COR-L47 (cell line): ENCODE data around the gene LRFN2.

Source experiments
- DNase-seq: peaks from one replicate; lab custom pipeline; 2025; lab: John Stamatoyannopoulos, UW

The LRFN2 gene

DNA sequence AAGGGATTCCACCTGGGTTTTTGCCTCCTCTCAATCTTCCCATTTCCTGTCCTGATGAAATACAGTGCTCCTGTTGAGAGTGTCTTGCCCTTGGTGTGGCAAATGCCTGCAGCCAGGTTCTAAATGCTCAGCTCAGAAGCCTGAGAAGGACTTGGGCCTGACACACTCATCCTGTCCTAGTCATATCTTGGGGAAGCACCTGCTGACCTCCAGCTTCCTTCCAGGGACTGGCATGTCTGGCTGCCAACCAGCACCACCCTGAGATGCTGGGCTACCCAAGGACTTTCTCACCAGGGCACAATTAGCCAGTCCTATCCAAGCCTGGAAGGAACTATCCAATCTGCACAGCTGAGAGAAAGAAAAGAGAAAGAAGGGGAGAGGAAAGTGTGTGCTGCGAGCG, 43.4 kb downstream of the LRFN2 start:
- no peak for DNase-seq

DNA sequence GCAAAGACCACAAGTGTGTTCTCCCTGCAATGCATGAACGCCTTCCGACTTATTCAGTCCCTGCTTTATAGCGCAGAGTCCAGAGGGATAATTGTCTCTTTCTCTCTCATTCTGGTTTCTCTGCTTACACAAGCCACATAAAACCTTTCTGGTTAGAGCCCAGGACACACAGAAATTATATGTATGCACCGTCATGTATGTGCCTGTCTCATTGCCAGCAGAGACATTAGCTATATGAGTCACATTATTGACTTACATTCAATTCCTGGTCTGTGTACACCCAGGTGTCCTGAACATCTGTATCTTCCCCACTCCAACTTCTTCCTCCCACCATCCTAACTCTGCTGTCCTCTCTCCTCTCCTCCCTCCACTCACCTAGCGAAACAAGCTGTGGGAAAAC, 44.0 kb downstream of the LRFN2 start:
- DNase-seq, result no peak

DNA sequence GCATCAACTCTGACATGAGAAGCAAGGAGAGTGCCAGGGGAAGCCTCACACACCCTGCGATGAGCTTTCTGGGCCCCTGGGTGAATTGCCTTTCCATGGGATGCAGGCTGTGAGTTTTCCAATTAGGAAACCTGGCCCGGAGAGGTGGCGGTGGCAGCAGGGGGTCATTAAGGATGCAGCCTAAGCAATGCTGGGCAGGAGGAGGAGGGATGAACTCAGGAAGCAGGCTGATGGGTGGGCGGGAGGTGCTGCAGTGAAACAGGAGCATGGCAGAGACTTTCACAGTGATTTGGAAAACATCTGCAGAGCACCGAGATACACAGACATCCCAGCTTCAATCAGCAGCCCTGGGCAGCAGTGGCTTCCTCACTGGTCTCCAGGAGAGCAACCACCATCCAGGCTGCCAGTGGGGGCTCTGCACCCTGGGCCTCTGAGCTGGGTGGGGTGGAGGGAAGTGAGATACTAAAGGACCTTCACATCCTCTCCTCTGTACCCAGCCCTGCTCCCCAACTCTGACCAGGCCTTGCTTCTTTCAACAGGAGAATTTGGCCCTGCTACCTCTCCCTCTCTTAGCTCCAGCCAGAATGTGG, 44.9 kb downstream of the LRFN2 start:
- no peak for DNase-seq

DNA sequence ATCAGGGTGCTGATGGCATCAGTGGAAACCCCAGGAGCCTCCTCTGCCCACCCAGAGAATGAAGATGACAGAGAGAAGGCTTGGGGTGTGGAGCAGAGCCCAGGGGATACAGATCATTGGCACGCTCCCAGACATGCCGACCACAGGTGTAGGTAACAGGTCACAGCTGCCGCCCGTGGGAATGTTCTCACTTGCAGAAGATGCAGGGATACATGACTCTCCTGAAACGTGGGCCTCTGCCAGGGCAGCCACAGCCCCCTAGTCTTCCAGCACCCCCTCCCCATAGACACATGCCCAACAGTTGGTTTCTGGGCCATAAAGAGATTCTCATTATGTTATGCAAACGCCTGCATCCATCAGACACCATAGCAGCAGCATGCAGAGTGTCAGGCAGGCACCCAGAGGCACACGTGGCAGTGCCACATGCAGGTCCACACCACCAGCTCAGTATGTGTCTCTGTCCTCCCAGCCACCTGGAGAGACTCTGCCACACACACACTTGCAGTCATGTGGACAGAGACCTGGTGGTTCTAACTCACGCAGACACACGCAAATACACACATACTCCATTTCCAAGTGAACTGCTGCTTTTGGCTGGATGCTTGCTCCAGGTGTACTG, 45.5 kb downstream of the LRFN2 start:
- no peak for DNase-seq

DNA sequence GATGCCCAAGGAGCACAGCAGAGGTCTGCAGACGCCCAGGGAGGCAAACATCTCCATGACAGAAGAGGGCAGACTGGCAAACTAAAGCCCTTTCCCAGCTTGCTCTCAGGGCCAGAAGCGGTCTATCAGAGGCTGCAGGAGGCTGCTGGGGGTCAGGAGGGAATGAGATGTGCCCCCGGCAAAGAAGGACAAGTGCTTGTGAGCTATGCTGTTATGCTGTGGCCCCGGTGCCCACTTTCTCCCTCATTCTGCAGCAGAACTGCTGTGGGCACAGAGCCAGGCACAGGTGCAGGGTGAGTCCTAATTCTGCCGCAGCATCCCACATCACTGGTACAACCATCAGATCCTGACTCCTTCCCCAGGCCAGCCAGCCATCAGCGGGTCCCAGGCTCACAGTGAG, 46.4 kb downstream of the LRFN2 start:
- no peak for DNase-seq

DNA sequence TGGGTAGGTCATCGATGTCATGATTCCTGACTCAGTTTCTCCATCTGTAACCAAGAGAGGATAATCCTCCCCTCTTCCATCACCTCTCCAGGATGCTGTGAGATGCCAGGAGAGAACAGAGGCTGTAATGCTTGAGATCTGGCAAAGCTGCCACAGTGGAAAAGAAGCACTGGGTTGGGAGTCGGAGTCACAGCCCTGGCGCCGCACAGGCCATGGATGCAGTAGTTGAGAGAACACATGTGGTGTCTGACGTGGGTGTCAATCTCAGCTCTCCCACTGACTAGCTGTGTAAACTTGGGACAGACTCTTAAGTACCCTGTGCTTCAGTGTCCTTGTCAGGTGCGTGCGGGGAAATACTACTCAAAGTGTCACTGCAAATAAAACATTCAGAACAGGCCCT, 47.3 kb downstream of the LRFN2 start:
- DNase-seq, result no peak

DNA sequence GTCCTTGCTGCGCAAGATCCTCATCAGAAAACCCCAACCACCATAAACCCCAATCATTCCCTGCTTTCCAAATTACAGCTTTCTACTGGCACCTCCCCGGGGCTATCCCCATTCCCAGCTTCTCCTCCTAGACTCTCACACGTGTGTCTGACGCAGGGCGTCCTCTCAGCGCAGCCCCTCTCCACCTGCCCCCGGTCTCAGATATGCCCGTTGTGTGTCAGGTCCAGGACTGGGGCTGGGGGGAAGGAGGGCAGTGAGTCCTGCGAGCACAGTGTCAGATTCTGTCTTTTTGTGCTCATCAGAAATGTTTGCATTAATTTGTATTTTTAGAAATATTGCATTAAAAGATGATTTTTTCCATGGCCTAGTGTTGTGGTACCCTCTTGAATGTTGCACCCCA, 48.6 kb downstream of the LRFN2 start:
- no peak for DNase-seq

DNA sequence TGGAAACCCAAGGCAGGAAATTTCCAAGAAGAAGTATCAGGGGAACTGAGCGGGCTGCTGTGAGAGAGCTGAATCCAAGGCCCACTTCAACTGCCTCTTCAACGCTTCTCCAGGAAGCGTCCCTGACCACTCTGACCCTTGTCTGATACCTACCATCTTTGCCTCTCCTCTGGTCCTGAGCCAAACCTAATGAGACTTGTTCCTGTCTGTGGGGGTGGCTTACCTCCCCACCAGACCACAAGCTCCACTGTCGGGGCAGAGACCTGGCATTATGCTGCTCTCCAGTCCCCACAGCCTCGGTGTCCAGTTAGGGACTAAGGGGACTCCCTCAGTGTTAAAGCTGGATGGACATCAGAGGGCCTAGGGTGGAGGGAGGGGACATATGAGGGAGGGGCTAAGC, 49.7 kb downstream of the LRFN2 start:
- DNase-seq, result no peak

DNA sequence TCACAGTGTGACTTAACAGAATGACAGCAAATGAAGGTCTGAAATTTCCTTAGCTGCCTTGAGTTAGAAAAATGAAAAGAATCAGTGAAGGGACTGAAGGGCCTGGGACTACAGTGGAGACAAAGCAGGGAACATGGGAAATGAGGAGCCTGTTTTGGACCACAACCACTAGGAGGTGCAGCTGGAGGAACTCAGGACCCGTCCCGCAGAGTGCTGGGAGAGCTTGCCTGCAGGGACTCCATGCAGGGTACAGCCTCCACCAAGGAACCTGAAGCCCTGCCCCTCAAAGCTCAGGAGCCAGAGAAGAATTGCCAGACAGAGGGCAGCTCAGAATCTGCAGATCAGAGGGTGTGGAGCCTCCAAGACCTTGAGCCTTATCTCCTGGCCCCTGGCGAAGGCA, 50.7 kb downstream of the LRFN2 start:
- no peak for DNase-seq

DNA sequence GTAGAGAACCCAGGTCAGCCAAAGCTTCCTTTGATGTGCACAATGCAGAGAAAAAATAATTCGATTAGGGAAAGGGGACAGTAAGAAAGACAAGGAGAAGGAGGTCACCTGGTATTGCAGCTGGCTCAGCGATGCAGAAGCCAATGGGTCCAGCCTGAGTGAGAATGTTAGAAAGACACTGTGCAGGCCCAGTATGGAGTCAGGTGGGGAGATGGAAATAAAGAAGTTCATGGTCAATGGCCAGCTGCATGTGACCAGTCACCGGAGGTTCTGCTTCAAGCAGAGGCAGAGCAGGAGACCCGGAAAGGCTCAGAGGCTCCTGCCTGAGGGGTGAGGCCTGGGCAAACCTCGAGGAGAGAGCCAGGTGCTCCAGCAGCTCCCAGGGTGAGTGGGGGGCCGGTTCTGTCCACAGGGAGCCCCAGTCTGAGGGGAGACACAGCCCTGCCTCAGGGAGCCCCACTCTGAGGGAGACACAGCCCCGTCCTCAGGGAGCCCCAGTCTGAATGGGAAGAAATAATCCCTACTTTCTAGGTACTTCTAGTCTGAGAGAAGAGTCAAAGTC, 51.3 kb downstream of the LRFN2 start:
- no peak for DNase-seq

DNA sequence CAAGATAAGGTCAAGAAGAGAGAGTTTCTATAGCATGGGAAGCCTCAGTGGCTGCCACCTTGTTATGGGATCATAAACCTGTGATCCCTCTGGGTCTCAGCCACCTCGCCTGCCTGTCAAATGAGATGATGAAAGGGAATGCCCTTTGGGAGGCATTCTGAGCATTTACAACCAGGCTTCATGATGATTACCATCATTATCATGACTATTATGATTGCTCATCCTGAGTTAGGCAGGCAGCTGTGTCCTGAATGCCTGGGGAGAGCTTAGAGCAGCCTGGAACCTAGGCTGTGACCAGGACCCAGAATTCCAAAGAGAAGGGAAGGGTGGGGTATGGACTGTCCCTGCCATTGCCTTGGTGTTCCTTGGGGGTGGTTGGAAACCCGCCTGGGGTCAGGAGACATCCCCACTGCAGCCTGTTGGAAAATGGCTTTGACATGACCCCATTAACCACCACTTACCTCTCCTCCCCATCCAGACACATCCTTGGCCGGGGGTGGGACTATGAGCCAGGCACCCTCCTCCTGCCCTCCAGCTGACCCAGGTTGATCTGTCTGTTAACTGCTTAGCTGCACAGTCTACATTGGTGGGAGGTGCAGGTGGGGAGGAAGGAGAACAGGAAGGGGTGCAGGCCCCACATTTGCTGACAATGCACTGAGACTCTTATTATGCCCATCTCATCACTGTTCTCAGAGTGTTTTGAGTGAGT, 51.9 kb downstream of the LRFN2 start:
- DNase-seq, result peak; percentile 22

DNA sequence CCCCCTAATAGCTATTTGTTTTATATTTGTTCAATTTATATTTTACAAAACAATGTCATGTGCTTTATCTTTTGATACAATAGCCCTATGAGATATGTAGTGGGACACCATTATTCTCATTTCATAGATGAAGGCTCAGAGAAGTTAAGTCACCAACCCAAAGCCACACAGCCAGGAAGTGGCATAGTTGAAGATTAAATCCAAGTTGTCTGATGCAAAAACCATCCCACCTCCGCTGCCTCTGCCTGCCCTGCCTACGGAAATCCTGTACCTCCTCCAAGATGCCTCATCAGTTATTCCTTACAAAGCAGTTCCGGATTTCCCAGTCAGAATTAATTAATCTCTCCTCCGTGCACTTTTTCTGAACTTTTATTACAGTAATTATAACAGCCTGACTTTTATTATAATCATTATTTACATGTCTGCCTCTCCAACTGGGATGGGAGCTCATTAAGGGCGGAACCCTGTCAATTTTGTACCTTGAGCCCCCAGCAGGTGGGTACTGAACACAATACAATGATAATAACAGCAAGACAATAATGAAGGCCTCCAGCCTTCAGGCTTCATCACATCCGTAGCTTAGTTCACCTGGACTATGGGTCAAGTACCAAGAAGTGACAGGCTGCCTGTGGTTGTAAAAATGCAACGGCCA, 54.7 kb downstream of the LRFN2 start:
- DNase-seq, result peak; percentile 85

DNA sequence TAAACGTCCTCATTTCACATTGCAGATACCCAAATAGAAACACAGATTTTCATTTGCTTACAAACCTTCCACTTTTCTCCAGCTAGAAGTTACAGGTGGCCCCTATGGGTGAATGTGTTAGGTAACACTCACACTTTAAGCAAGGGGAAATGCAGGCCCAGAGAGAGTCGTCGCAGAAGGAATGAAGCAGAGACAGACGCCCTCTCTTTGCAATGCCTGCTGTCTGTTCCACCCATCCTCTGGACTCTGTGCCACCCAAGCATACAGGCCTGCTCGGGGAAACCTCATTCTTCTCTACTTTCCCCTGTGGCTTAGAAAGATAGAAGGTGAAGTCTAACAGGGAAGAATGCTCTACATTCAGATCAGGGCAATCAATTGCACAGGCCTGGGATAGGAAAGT, 57.2 kb downstream of the LRFN2 start:
- DNase-seq, result no peak

DNA sequence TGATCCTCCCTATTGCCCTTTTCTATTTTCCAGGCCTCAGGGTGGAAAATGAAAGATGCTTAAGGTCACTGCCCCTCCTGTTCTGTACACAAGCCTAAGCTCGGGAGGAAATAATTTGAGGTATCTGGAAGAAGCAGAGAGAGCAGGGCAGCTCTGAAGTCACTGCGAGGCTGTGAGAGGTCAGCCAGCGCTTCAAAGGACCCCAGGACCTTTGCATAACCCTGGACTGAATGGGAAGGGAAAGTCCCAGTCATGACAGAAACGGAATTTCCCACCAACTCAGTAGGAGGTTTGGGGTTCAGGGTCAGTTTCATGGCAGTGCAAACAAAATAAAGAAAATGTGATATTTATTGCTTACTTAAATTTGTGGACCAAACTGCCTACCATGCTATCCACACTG, 58.1 kb downstream of the LRFN2 start:
- no peak for DNase-seq

DNA sequence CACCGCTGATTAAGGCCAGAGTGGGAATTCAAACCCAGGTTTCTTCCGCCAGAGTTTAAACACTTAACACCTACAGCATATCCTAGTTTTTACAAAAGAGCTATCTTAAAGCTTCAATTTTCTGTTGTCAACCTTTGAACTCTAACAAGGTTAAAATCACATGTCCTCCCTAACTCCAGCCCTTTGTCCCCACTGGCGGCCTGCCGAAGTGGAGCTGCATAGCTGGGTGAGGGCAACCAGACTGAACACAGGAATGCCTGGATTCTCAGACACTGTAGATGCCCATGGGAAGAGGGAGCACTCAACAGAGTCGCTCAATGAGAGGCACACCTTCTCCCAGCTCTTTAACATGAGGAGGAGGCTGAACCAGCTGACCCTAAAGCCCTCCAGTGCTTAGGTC, 59.1 kb downstream of the LRFN2 start:
- no peak for DNase-seq

DNA sequence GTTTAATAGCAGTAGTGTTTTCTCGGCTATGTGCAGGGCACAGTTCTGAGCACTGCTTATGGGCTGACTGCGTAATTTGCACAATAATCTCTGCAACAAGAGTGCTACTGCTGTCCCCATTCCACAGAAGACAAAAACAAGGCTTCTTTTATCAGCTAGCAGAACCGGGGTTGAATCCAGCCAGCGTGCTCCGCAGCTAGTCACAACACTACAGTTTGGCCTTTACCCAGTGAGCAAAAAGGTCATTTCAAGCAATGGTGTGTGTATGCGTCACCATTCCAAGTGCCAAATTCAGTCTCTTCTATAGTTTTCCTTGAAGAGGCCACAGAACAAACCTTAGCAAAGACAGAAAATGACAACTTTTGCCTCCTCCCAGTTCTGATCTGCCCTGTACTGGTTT, 61.1 kb downstream of the LRFN2 start:
- DNase-seq, result no peak

DNA sequence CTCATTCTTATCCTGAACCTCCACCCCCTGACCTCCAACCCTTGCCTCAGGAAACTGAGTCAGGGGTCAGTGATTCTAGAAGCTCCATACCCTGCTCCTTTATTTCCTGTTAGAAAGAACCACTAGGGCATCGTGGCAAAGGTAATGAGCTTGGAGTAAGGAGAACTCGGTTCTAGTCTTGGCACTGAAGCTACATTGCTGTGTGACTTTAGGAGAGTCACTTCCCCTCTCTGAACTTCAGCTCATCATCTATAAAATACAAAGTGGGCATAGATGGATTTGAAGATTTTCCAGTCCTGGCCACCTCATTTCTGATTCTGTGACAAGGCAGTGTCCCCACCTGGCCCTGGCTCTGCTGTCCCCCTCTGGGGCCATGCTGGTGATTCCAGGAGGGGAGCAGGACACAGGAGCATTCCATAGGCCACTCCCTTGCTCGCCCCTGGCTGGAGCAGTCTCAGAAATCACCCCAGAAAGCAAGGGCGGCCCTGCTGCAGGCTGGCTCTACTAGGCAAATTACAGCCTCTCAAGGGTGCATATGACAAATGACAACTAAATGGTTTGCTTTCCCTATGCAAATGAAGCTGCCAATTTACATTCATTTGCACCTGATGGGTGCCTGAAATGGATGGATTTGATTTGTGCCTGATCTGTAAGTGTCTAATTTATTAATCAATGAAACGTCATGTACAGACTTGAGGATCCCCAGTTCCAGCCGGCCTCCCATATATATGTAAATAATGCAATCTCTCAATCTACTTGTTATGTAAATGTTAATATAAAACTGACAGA, 62.2 kb downstream of the LRFN2 start:
- no peak for DNase-seq

DNA sequence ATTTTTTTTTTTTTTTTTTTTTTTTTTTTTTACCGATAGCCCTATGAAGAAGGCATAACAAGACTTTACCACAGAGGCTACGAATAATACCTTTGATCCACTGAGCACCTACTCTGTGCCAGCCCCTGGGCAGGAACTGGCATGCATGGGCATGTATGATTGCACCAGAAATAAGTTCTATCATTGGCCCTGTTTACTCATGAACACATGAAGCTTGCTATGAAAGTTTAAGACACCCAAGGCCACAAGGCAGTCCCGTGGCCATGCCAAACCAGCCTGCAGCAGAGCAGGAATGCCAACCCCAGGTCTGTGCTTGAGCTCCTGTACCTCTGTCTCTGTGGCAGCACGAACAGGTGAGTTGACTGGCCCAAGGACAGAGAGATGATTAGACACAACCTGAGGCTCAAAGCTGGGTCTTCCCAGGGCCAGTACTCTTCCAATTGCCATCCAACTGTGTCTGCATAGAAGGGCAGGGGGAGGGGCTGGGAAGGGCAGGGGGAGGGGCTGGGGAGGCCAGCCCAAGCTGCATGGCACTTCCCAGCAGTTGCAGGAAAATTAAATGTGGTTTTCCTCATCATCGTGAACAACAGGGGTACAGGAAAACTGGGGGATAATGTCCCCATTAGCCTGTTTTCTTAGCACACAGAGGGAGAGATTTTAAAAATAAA, 63.5 kb downstream of the LRFN2 start:
- DNase-seq, result no peak

DNA sequence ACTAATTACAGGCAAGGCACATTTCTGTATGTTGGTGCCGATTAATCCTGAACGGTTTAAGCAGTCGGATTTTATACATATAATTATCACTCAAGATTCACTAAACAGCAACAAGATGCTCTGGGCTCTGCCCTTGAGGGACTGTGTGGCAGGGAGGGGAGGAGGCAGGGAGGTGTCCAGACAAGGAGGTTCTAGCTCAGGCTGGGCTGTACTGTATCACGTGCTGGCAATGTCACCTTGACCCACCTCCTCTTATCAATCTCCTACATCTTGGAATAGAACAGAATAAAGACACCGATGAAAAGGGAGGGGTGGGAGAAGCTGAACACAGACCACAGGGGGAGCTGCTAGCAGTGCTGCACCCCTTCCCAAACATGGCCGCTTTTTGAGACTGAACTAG, 65.7 kb downstream of the LRFN2 start:
- DNase-seq, result no peak

DNA sequence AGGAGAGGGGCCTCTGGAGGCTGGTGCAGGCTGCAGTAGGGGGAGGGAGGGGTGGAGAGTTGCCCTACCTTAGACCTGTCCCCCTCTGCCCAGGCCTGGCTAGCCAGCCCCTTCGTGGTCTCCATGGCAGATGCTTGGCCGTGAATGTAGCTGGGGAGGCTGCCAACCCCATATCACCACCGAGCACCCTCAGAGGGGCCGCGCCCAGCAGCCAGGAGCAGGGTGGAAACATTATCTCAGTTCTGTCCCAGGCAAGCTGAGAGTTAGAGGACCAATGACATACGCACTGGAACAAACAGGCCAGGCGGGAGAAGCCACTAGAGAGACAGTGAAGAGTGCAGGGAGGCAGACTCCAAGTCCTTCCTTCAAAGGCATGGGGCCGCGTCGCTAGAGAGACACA, 66.5 kb downstream of the LRFN2 start:
- no peak for DNase-seq

DNA sequence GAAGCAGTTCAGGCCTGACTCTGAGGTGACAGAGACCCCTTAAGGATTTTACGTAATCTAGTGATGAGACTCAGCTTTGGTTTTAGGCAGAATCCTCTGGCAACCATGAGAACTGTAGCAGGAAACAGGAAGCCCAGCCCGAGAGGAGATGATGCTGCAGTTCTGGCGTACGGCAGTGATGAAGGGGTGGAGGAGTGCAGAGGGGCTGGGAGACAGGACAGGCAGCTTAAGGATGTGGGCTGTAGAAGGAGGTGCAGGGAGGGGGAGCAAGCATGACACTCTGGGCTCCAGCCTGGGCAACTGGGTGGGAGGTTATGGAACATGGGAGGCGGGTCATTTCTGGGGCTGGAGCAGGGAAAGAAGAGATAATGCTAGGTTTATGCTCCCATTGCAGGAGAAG, 67.1 kb downstream of the LRFN2 start:
- no peak for DNase-seq

DNA sequence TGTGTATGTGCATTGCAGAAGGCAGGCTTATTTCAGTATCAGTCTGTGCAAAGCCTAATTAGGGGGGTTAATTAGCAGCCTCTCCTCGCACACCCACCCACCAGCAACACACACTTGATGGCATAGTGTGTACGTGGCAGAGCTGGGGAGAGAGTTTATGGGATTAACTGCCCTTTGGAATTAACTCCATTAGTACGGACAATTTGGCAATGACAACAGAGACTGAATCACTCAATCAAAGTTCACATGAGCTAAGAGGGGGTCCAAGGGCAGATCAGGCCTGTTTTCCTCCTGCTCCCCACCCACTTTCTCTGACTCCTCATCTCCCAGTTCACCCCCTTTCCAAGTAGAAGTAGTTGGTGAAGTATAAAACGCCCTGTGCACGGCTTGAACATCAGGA, 69.5 kb downstream of the LRFN2 start:
- DNase-seq, result no peak
